GM12878 (cell line): Measurements from ENCODE around the gene PGAM2.

Source experiments
- CTCF ChIP-seq, 3 experiments: IDR thresholded peaks in 2 of 3; conservative IDR thresholded peaks in 1 of 3; 2 replicates each; pipeline ENCODE4 v1.5.1; 2011; ENCODE audit warnings: low read depth in 3 of 3, low read length in 3 of 3, mild to moderate bottlenecking in 3 of 3, control low read depth in 2 of 3, moderate library complexity in 2 of 3, inconsistent platforms in 1 of 3, mixed read lengths in 1 of 3; ENCODE audit not compliant: control insufficient read depth in 2 of 3, insufficient read depth in 1 of 3; ENCODE audit errors: extremely low read depth in 1 of 3
- JUNB ChIP-seq: IDR thresholded peaks from 2 replicates; pipeline ENCODE4 v1.6.1; 2016; ENCODE audit warnings: antibody characterized with exemption, mild to moderate bottlenecking
- KDM1A ChIP-seq: fragments of 200-600 bp; sonication (generic); IDR thresholded peaks from 2 replicates; pipeline ENCODE4 v1.6.1; 2016; ENCODE audit warnings: borderline replicate concordance
- POLR2A ChIP-seq: IDR thresholded peaks from 2 replicates; pipeline ENCODE4 v1.6.1; 2011; ENCODE audit warnings: low read depth, mild to moderate bottlenecking, low read length
- SUZ12 ChIP-seq: fragments of 200-600 bp; sonication (generic); IDR thresholded peaks from one replicate; pipeline ENCODE4 v1.6.1; 2018; ENCODE audit warnings: antibody characterized with exemption, mild to moderate bottlenecking; ENCODE audit not compliant: unreplicated experiment
- YY1 ChIP-seq: IDR thresholded peaks from 2 replicates; pipeline ENCODE4 v1.6.1; 2011; ENCODE audit warnings: low read depth, mild to moderate bottlenecking, low read length
- ZNF274 ChIP-seq: IDR thresholded peaks from one replicate; pipeline ENCODE4 v1.8.0; 2011; ENCODE audit not compliant: insufficient read length, insufficient read depth

DNA sequence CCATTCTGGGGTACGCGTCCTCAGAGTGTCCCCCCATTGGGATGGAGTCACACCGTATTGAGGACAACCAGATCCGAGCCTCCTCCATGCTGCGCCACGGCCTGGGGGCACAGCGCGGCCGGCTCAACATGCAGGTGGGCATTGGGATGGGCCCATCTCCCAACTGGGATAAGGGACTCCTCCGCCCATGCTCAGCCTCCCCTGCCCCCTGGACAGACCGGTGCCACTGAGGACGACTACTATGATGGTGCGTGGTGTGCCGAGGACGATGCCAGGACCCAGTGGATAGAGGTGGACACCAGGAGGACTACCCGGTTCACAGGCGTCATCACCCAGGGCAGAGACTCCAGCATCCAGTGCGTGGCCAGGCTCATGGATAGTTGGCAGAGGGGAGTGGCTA, 44.6 kb upstream of the PGAM2 start:
- no peak for TF ChIP-seq CTCF (IDR thresholded peaks at IDR 0.05 in 2 of 3, conservative IDR thresholded peaks at IDR 0.05 in 1 of 3; ENCODE audit: control insufficient read depth in 2 of 3, extremely low read depth in 1 of 3, insufficient read depth in 1 of 3, low read depth in 3 of 3, low read length in 3 of 3)
- TF ChIP-seq KDM1A: no peak
- no peak for TF ChIP-seq YY1
- no peak for TF ChIP-seq JUNB
- peak; percentile 25; the same call in 1 of the 2 replicates for TF ChIP-seq POLR2A
- TF ChIP-seq SUZ12: no peak
- no peak for TF ChIP-seq ZNF274
